ENCODE results near the gene GSC2.

GSC2 gene

DNA sequence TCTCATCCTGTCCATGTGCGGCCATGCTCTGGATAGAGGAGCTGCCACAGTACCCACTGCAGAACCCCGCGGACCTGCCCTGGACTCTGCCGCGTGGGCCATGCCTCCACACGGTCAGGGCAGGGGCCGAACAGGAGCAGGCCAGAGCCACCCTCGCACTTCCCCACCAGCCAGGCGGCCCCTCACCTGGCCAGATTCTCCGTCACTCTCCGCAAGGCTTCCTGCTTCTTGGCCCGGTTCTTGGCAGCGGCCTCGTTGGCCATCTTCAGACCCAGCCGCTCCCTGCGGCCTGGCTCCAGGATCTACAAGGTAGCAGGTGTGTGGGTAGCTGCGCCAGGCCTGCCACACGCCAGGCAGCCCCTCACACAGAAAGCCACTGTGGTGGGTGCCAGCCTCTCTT lies 15.2 kb downstream of the GSC2 start:
- Histone ChIP-seq H3K4me1 (ENCODE audit: control insufficient read depth, low read depth, low read length) (no peaks in the 10 kb centered on the region), H3K36me3 (ENCODE audit: control insufficient read depth, low read depth, low read length) (peaks cover 56% of the 10 kb centered on the region), H3K9ac (ENCODE audit: low read length) (no peak overlapping the region), H3K27me3 (ENCODE audit: control insufficient read depth, insufficient read depth, low read length) (no peaks in the 10 kb centered on the region), H3K9me3 (ENCODE audit: control insufficient read depth, low read depth, low read length) (no peaks in the 10 kb centered on the region), H3K4me3 (ENCODE audit: low read length) (no peak overlapping the region), H3K27ac (ENCODE audit: low read length) (no peak overlapping the region)

DNA sequence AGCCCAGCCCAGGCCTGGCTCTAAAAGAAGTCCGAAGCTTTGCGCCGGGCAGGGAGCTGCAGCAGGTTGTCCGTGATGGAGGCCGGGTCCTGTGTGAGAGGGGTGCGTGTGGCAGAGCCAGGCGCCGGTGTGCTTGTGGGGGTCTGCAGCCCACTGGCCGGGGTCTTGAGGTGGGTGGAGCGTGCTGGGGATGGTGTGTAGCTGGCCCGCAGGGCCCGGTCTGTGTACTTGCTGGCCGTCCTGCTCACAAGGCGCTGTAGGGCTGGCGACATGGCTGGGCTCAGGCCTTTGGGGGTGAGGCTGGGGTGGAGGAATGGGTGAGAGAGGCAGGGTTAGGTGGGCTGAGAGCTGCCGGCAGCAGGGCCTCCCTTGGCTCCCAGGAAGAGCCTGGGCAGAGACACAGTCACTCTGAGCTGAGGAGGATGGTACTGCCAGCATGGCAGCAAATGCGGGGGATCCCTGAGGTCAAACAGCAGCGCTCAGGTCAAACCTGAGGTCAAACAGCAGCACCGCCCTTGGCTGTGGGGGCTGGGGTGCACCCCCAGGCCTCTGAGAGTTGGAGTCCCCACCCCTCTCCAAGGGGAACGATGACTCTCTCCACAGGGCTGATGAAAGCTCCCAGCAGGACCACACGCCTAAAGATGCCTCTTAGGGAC lies 15.8 kb downstream of the GSC2 start:
- Histone ChIP-seq H3K9ac (ENCODE audit: low read length) (no peak overlapping the region), H3K4me3 (ENCODE audit: low read length) (no peak overlapping the region), H3K27me3 (ENCODE audit: control insufficient read depth, insufficient read depth, low read length) (no peaks in the 10 kb centered on the region), H3K36me3 (ENCODE audit: control insufficient read depth, low read depth, low read length) (peaks cover 52% of the 10 kb centered on the region), H3K4me1 (ENCODE audit: control insufficient read depth, low read depth, low read length) (no peaks in the 10 kb centered on the region), H3K9me3 (ENCODE audit: control insufficient read depth, low read depth, low read length) (no peaks in the 10 kb centered on the region), H3K27ac (ENCODE audit: low read length) (no peak overlapping the region)

DNA sequence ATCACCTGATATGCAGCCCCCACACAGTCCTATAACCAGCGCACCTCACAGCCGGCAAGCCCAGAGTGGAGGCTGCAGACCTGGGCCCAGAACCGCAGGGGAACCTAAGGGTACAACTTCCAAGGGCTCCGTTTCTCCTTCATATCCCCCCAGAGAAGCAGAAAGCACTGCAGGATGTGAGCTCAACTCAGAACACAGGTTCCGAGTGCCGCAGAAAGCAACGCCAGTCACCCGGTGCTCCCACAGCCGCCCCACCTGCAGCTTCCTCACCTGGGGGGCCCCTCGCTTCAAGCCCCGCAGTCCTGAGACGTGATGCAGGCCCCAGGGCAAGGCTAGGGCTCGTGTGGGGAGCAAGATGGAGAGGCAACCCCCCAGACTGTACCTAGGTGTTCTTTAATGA lies 16.5 kb downstream of the GSC2 start:
- Histone ChIP-seq H3K27me3 (ENCODE audit: control insufficient read depth, insufficient read depth, low read length) (no peaks in the 10 kb centered on the region), H3K36me3 (ENCODE audit: control insufficient read depth, low read depth, low read length) (peaks cover 44% of the 10 kb centered on the region), H3K27ac (ENCODE audit: low read length) (no peak overlapping the region), H3K4me3 (ENCODE audit: low read length) (no peak overlapping the region), H3K9me3 (ENCODE audit: control insufficient read depth, low read depth, low read length) (no peaks in the 10 kb centered on the region), H3K9ac (ENCODE audit: low read length) (no peak overlapping the region), H3K4me1 (ENCODE audit: control insufficient read depth, low read depth, low read length) (no peaks in the 10 kb centered on the region)

DNA sequence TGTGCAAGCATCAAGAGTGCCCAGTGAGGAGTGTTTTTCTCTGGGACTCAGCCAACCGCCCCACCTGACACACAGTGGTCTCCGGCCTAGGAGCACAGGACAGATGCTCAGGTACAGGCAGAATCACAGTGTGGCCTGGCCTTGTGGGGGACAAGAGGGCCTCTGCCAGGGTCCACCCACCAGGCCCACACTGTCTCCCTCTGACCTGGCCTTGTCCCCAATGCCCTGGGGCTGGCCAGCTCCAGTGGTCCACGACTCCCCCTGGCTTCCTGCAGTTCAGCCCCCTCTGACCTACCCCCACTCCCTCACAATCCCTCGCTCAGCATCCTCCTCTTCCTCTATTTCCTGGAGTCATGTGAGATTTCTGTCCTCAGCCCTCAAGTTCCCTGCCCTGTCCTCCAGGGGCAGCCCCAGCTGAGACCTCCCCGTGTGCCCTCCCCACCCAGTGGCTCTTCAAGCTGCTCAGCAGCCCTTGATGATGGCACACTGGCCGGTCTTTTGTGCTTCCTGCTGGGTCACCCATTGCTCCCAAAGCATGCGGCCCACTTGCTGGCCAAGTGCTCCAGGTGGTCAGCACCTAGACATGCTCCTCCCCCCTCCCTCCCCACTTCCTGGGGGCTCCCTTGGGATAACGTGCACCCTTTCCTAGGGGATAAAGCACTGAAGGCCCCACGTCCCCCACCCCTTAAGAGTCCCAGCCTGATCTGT lies 17.2 kb downstream of the GSC2 start:
- Histone ChIP-seq H3K9ac (ENCODE audit: low read length) (no peak overlapping the region), H3K27me3 (ENCODE audit: control insufficient read depth, insufficient read depth, low read length) (no peaks in the 10 kb centered on the region), H3K4me1 (ENCODE audit: control insufficient read depth, low read depth, low read length) (no peaks in the 10 kb centered on the region), H3K36me3 (ENCODE audit: control insufficient read depth, low read depth, low read length) (peaks cover 39% of the 10 kb centered on the region), H3K9me3 (ENCODE audit: control insufficient read depth, low read depth, low read length) (no peaks in the 10 kb centered on the region), H3K4me3 (ENCODE audit: low read length) (no peak overlapping the region), H3K27ac (ENCODE audit: low read length) (no peak overlapping the region)

DNA sequence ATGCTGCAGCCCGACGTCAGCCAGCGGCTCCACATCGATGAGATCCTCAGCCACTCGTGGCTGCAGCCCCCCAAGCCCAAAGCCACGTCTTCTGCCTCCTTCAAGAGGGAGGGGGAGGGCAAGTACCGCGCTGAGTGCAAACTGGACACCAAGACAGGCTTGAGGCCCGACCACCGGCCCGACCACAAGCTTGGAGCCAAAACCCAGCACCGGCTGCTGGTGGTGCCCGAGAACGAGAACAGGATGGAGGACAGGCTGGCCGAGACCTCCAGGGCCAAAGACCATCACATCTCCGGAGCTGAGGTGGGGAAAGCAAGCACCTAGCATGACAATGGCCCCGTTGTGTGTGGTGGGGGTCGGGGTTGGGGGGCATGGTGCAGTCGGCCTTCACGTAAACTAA lies 17.9 kb downstream of the GSC2 start:
- Histone ChIP-seq H3K4me3 (ENCODE audit: low read length) (no peak overlapping the region), H3K9ac (ENCODE audit: low read length) (no peak overlapping the region), H3K4me1 (ENCODE audit: control insufficient read depth, low read depth, low read length) (no peaks in the 10 kb centered on the region), H3K36me3 (ENCODE audit: control insufficient read depth, low read depth, low read length) (peaks cover 32% of the 10 kb centered on the region), H3K27ac (ENCODE audit: low read length) (no peak overlapping the region), H3K9me3 (ENCODE audit: control insufficient read depth, low read depth, low read length) (no peaks in the 10 kb centered on the region), H3K27me3 (ENCODE audit: control insufficient read depth, insufficient read depth, low read length) (no peaks in the 10 kb centered on the region)

DNA sequence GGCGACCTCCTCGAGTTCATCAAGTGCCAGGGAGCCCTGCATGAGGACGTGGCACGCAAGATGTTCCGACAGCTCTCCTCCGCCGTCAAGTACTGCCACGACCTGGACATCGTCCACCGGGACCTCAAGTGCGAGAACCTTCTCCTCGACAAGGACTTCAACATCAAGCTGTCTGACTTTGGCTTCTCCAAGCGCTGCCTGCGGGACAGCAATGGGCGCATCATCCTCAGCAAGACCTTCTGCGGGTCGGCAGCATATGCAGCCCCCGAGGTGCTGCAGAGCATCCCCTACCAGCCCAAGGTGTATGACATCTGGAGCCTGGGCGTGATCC lies 18.4 kb downstream of the GSC2 start:
- H3K27me3 ChIP-seq (ENCODE audit: control insufficient read depth, insufficient read depth, low read length) = no peaks in the 10 kb centered on the region
- no peak overlapping the region for H3K27ac ChIP-seq (ENCODE audit: low read length)
- no peak overlapping the region for H3K9ac ChIP-seq (ENCODE audit: low read length)
- no peaks in the 10 kb centered on the region for H3K9me3 ChIP-seq (ENCODE audit: control insufficient read depth, low read depth, low read length)
- no peaks in the 10 kb centered on the region for H3K4me1 ChIP-seq (ENCODE audit: control insufficient read depth, low read depth, low read length)
- H3K36me3 ChIP-seq (ENCODE audit: control insufficient read depth, low read depth, low read length) = peaks cover 28% of the 10 kb centered on the region
- no peak overlapping the region for H3K4me3 ChIP-seq (ENCODE audit: low read length)

DNA sequence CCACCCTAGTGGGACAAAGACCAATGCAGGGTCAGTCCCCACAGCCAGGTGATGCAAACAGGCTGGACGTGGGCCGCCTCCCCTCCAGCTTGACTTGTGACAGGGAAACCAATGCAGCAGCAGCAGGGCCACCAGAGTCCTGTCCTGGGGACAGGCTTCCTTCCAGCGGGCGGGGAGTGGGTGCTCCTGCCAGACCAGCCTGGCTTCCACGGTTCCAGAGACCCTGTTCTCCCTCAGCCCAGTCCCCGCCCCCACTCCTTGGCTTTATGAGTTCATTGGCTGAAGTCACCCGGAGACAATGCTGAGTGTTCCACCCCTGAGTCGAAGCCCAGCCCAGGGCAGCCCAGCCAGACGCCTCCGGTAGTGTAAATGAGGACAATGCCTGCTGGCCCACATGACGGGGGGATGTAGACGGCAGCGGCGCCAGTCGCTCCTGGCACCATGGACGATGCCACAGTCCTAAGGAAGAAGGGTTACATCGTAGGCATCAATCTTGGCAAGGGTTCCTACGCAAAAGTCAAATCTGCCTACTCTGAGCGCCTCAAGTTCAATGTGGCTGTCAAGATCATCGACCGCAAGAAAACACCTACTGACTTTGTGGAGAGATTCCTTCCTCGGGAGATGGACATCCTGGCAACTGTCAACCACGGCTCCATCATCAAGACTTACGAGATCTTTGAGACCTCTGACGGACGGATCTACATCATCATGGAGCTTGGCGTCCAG lies 19.0 kb downstream of the GSC2 start, which contains the start of gene TSSK2:
Gene TSSK2, plus strand, starts transcription at position 350 of the 726 bp plus-strand sequence. Its CDS starts 92 bp downstream, at position 442.
- Histone ChIP-seq H3K9ac (ENCODE audit: low read length) (no peak within 1 kb of the TSS), H3K4me1 (ENCODE audit: control insufficient read depth, low read depth, low read length) (no peaks in the 10 kb centered on the region), H3K36me3 (ENCODE audit: control insufficient read depth, low read depth, low read length) (peaks cover 23% of the 10 kb centered on the region), H3K9me3 (ENCODE audit: control insufficient read depth, low read depth, low read length) (no peaks in the 10 kb centered on the region), H3K4me3 (ENCODE audit: low read length) (no peak within 1 kb of the TSS), H3K27ac (ENCODE audit: low read length) (no peak within 1 kb of the TSS), H3K27me3 (ENCODE audit: control insufficient read depth, insufficient read depth, low read length) (no peaks in the 10 kb centered on the region)

DNA sequence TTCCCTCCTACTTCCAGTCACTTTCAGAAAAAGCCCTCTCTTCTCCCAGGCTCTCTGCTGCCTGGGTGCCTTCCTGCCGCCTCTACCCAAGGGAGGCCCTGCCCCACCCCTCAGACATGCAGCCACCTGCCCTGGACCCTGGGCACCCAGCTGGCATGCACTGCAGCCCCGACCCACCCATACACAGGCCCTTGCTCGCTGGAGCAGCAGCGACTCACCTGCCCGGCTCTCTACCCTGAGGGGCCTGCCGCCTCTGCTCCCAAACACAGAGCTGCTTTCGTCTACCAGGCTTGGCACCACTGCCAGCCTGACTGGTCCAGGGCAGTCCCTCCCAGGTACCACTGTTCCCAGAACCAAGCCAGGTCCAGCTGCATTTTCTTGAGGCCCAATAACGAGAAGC lies 20.2 kb downstream of the GSC2 start:
- H3K27ac ChIP-seq (ENCODE audit: low read length) = no peak overlapping the region
- no peak overlapping the region for H3K9ac ChIP-seq (ENCODE audit: low read length)
- H3K4me1 ChIP-seq (ENCODE audit: control insufficient read depth, low read depth, low read length) = no peaks in the 10 kb centered on the region
- H3K36me3 ChIP-seq (ENCODE audit: control insufficient read depth, low read depth, low read length) = peaks cover 16% of the 10 kb centered on the region
- no peak overlapping the region for H3K4me3 ChIP-seq (ENCODE audit: low read length)
- no peaks in the 10 kb centered on the region for H3K9me3 ChIP-seq (ENCODE audit: control insufficient read depth, low read depth, low read length)
- no peaks in the 10 kb centered on the region for H3K27me3 ChIP-seq (ENCODE audit: control insufficient read depth, insufficient read depth, low read length)

DNA sequence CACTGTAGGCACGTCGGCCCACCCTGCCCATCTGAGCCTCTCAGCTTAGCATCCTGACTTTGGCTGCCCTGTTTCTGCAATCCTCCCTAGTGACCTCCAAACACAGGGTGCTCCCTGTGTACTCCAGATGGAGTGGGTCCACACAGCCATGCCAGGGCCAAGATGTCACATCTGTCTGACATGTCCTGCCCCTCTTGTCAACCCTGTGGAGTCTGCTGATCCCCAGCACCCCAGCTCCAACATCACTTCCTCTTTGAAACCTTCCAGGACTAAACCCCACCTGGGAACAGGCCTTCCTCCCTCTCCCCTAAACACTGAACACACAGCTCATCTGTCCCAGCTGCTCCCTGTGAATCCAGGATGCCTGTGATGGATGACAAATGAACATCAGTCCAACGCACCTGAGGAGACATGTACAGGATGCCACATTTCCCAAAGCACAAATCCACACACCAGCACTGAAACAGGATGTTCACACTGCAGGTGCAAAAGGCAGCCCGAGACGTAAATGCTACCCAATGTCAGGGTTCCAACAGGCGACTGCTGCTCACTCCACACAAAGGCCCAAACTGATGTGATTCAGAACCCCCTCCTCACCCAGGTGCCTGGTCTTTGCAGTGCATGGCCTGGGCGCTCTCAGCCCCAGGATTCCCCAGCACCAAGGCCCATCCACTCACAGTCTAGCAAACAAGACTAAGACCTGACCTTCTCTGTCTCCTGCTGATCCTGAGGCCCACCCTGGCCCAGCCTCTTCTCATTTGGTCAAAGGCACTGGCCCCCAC lies 21.0 kb downstream of the GSC2 start:
- H3K9ac ChIP-seq (ENCODE audit: low read length) = no peak overlapping the region
- H3K27me3 ChIP-seq (ENCODE audit: control insufficient read depth, insufficient read depth, low read length) = no peaks in the 10 kb centered on the region
- H3K4me1 ChIP-seq (ENCODE audit: control insufficient read depth, low read depth, low read length) = no peaks in the 10 kb centered on the region
- H3K4me3 ChIP-seq (ENCODE audit: low read length) = no peak overlapping the region
- H3K27ac ChIP-seq (ENCODE audit: low read length) = no peak overlapping the region
- H3K36me3 ChIP-seq (ENCODE audit: control insufficient read depth, low read depth, low read length) = peaks cover 11% of the 10 kb centered on the region
- no peaks in the 10 kb centered on the region for H3K9me3 ChIP-seq (ENCODE audit: control insufficient read depth, low read depth, low read length)

DNA sequence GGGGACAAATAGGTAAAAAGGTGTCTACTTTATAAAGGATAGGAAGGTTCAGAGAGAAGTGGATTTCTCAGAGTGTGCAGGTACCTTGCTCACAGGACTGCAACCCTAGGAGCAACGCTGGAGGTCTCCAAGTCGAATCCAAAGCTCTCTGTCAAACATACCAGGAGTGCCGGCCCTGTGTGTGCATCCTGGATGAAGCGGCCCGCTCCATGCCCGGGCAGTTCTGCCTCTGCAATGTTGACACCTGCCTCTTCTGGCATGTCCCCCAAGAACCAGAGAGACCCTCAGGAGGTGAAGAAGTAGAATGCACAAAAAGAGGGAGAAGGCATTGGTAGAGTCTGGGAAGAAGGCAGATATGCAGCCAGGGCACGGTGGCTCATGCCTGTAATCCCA lies 22.1 kb downstream of the GSC2 start:
- Histone ChIP-seq H3K36me3 (ENCODE audit: control insufficient read depth, low read depth, low read length) (no peaks in the 10 kb centered on the region), H3K27me3 (ENCODE audit: control insufficient read depth, insufficient read depth, low read length) (no peaks in the 10 kb centered on the region), H3K9ac (ENCODE audit: low read length) (no peak overlapping the region), H3K9me3 (ENCODE audit: control insufficient read depth, low read depth, low read length) (no peaks in the 10 kb centered on the region), H3K4me3 (ENCODE audit: low read length) (no peak overlapping the region), H3K4me1 (ENCODE audit: control insufficient read depth, low read depth, low read length) (peaks cover 2% of the 10 kb centered on the region), H3K27ac (ENCODE audit: low read length) (no peak overlapping the region)

DNA sequence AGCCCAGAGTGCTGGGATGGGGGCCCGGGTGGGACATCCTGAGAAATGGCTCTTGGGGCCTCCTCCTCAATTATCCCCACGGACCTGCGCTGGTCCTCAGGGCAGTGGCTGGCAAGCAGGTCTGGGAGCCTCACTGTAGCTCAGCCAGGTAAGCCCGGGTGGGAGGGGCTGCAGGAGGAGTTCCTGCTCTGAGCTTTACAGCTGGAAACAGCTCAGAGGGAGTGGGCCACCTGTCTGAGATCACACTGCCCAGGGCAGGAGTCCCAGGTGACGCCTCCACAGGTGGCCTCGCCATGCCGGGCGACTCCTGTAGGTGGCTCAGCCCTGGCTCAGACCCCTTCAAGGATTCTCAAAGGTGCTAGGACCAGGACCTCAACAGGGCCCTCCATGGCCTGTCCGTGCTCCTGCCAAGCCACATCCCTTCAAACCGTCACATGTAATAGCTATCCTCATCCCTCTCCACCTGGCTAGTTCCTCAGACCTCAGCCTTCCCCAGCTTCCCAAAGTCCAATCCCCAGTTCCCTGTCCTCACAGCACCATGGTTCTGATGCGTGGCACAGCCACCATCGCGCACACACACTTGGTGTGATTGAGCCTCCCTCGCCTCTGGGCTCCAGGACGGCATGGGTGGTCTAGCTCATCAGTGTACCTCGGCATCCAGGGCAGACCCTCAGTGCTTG lies 22.6 kb downstream of the GSC2 start:
- Histone ChIP-seq H3K27ac (ENCODE audit: low read length) (no peak overlapping the region), H3K4me3 (ENCODE audit: low read length) (no peak overlapping the region), H3K36me3 (ENCODE audit: control insufficient read depth, low read depth, low read length) (no peaks in the 10 kb centered on the region), H3K9ac (ENCODE audit: low read length) (no peak overlapping the region), H3K9me3 (ENCODE audit: control insufficient read depth, low read depth, low read length) (no peaks in the 10 kb centered on the region), H3K4me1 (ENCODE audit: control insufficient read depth, low read depth, low read length) (peaks cover 5% of the 10 kb centered on the region), H3K27me3 (ENCODE audit: control insufficient read depth, insufficient read depth, low read length) (no peaks in the 10 kb centered on the region)

Data from iPS-18a (cell line).